WTC11 (cell line): ENCODE results near the gene MAEA. TPM values are rescaled to one million over a fixed set of nuclear protein-coding genes. Genes with fewer than 3 reads are reported as not detected.

ENCODE experiments used
- ATAC-seq: fragments of 200-7000 bp; cut with Tn5 transposase; 2 replicates; pipeline ENCODE4 v1.10.0; 2021; ENCODE audit warnings: mild to moderate bottlenecking, moderate library complexity
- CTCF ChIA-PET: fragments of 300-600 bp; sonication (Branson Sonifier 250); formaldehyde crosslinking; loops from one replicate; lab custom pipeline; 2021; ENCODE audit warnings: antibody characterized with exemption; lab: Charles Lee
- POLR2A ChIA-PET: fragments of 350-600 bp; sonication (Branson Sonifier 250); formaldehyde crosslinking; loops from one replicate; lab custom pipeline; 2021; ENCODE audit warnings: antibody characterized with exemption; lab: Charles Lee
- DNase-seq: peaks from one replicate; pipeline ENCODE4 v3.0.0; 2021; ENCODE audit warnings: low spot score
- H3K27ac Mint-ChIP-seq: 2 replicates; pipeline ENCODE4 v1.8.0; 2021; ENCODE audit warnings: mixed read lengths
- H3K27me3 Mint-ChIP-seq: 2 replicates; pipeline ENCODE4 v1.8.0; 2021; ENCODE audit warnings: low read depth, mild to moderate bottlenecking, moderate library complexity, mixed read lengths
- H3K36me3 Mint-ChIP-seq: 2 replicates; pipeline ENCODE4 v1.8.0; 2021; ENCODE audit warnings: mixed read lengths
- H3K4me1 Mint-ChIP-seq: 2 replicates; pipeline ENCODE4 v1.8.0; 2022; ENCODE audit warnings: mixed read lengths
- H3K4me3 Mint-ChIP-seq: 2 replicates; pipeline ENCODE4 v1.8.0; 2021; ENCODE audit warnings: mild to moderate bottlenecking, moderate library complexity, mixed read lengths
- H3K9me3 Mint-ChIP-seq: 2 replicates; pipeline ENCODE4 v1.8.0; 2021; ENCODE audit warnings: mixed read lengths
- AR ChIP-seq: fragments of 250-450 bp; sonication (Bioruptor Pico); IDR thresholded peaks from 2 replicates; pipeline ENCODE4 v1.9.0; 2021; ENCODE audit warnings: mild to moderate bottlenecking
- ATF2 ChIP-seq: sonication (generic); formaldehyde crosslinking; IDR thresholded peaks from 2 replicates; pipeline ENCODE4 v1.8.1; 2022; ENCODE audit warnings: low read depth, missing genetic modification reagents, borderline replicate concordance
- ATF3 ChIP-seq: sonication (generic); formaldehyde crosslinking; conservative IDR thresholded peaks from 2 replicates; pipeline ENCODE4 v1.8.1; 2022; ENCODE audit warnings: mild to moderate bottlenecking, missing genetic modification reagents
- CREB1 ChIP-seq: sonication (generic); formaldehyde crosslinking; IDR thresholded peaks from 2 replicates; pipeline ENCODE4 v1.8.0; 2023; ENCODE audit warnings: mild to moderate bottlenecking, missing genetic modification reagents
- E2F4 ChIP-seq: sonication (generic); formaldehyde crosslinking; IDR thresholded peaks from 2 replicates; pipeline ENCODE4 v1.8.1; 2022; ENCODE audit warnings: low read depth, mild to moderate bottlenecking, moderate library complexity, missing genetic modification reagents, borderline replicate concordance
- ETV6 ChIP-seq: sonication (generic); formaldehyde crosslinking; IDR thresholded peaks from 2 replicates; pipeline ENCODE4 v1.8.1; 2022; ENCODE audit warnings: mild to moderate bottlenecking, missing genetic modification reagents
- FOXP1 ChIP-seq: sonication (generic); formaldehyde crosslinking; IDR thresholded peaks from 2 replicates; pipeline ENCODE4 v1.8.0; 2022; ENCODE audit warnings: missing genetic modification reagents, mild to moderate bottlenecking, moderate library complexity, borderline replicate concordance
- GABPB1 ChIP-seq: sonication (generic); formaldehyde crosslinking; IDR thresholded peaks from 2 replicates; pipeline ENCODE4 v1.8.1; 2023; ENCODE audit warnings: mild to moderate bottlenecking, missing genetic modification reagents
- GRHL2 ChIP-seq: fragments of 250-450 bp; sonication (Bioruptor Pico); IDR thresholded peaks from 2 replicates; pipeline ENCODE4 v1.8.0; 2022; ENCODE audit warnings: mild to moderate bottlenecking, moderate library complexity; ENCODE audit not compliant: insufficient replicate concordance, severe bottlenecking
- GTF2I ChIP-seq: fragments of 250-450 bp; sonication (Bioruptor Pico); conservative IDR thresholded peaks from 2 replicates; pipeline ENCODE4 v1.4.0; 2021; ENCODE audit warnings: mild to moderate bottlenecking
- HMGA2 ChIP-seq: fragments of 250-450 bp; sonication (Bioruptor Pico); IDR thresholded peaks from 2 replicates; pipeline ENCODE4 v1.4.0; 2021; ENCODE audit warnings: mild to moderate bottlenecking, moderate library complexity
- IRF2 ChIP-seq: sonication (generic); formaldehyde crosslinking; IDR thresholded peaks from 2 replicates; pipeline ENCODE4 v1.8.0; 2022; ENCODE audit warnings: low read depth, missing genetic modification reagents, borderline replicate concordance
- JUN ChIP-seq: sonication (generic); formaldehyde crosslinking; IDR thresholded peaks from 2 replicates; pipeline ENCODE4 v1.8.0; 2023; ENCODE audit warnings: mild to moderate bottlenecking, missing genetic modification reagents
- MXD4 ChIP-seq: fragments of 250-450 bp; sonication (Bioruptor Pico); IDR thresholded peaks from 2 replicates; pipeline ENCODE4 v1.8.0; 2021; ENCODE audit warnings: mild to moderate bottlenecking, moderate library complexity, borderline replicate concordance
- NFATC4 ChIP-seq: fragments of 250-450 bp; sonication (Bioruptor Pico); IDR thresholded peaks from 2 replicates; pipeline ENCODE4 v1.9.0; 2021; ENCODE audit warnings: mild to moderate bottlenecking
- NFYB ChIP-seq: sonication (generic); formaldehyde crosslinking; conservative IDR thresholded peaks from 2 replicates; pipeline ENCODE4 v1.8.0; 2022; ENCODE audit warnings: low read depth, missing genetic modification reagents
- NR2C2 ChIP-seq: sonication (generic); formaldehyde crosslinking; IDR thresholded peaks from 2 replicates; pipeline ENCODE4 v1.8.0; 2022; ENCODE audit warnings: mild to moderate bottlenecking, missing genetic modification reagents
- NR3C1 ChIP-seq: sonication (generic); formaldehyde crosslinking; conservative IDR thresholded peaks from 2 replicates; pipeline ENCODE4 v1.8.1; 2023; ENCODE audit warnings: low read depth, mild to moderate bottlenecking, missing genetic modification reagents
- RELA ChIP-seq: sonication (generic); formaldehyde crosslinking; IDR thresholded peaks from 2 replicates; pipeline ENCODE4 v1.8.1; 2022; ENCODE audit warnings: missing genetic modification reagents, mild to moderate bottlenecking, borderline replicate concordance
- SMAD3 ChIP-seq: sonication (generic); formaldehyde crosslinking; IDR thresholded peaks from 2 replicates; pipeline ENCODE4 v1.8.0; 2022; ENCODE audit warnings: missing genetic modification reagents, mild to moderate bottlenecking, borderline replicate concordance
- SP1 ChIP-seq: sonication (generic); formaldehyde crosslinking; conservative IDR thresholded peaks from 2 replicates; pipeline ENCODE4 v1.8.1; 2022; ENCODE audit warnings: missing genetic modification reagents
- TCF7 ChIP-seq: sonication (generic); formaldehyde crosslinking; IDR thresholded peaks from 2 replicates; pipeline ENCODE4 v1.8.0; 2022; ENCODE audit warnings: mild to moderate bottlenecking, low read depth, missing genetic modification reagents, moderate library complexity
- USF1 ChIP-seq: sonication (generic); formaldehyde crosslinking; IDR thresholded peaks from 2 replicates; pipeline ENCODE4 v1.8.0; 2022; ENCODE audit warnings: mild to moderate bottlenecking, missing genetic modification reagents
- ZNF138 ChIP-seq: sonication (generic); formaldehyde crosslinking; conservative IDR thresholded peaks from 2 replicates; pipeline ENCODE4 v1.8.1; 2022; ENCODE audit warnings: mild to moderate bottlenecking, moderate library complexity, missing genetic modification reagents
- ZNF232 ChIP-seq: sonication (generic); formaldehyde crosslinking; IDR thresholded peaks from 2 replicates; pipeline ENCODE4 v1.8.0; 2022; ENCODE audit warnings: mild to moderate bottlenecking, missing genetic modification reagents
- ZSCAN18 ChIP-seq: fragments of 250-450 bp; sonication (Bioruptor Pico); IDR thresholded peaks from 2 replicates; pipeline ENCODE4 v2.1.2; 2022; ENCODE audit warnings: mild to moderate bottlenecking, moderate library complexity
- total RNA-seq: library from RNA; stranded (reverse); gene quantifications from 3 replicates; pipeline ENCODE4 v1.2.3, GENCODE V29; 2021
- TF ChIP-seq, protein P1 (sequence below): sonication (generic); formaldehyde crosslinking; IDR thresholded peaks from 2 replicates; pipeline ENCODE4 v1.8.1; 2022; ENCODE audit warnings: mild to moderate bottlenecking, moderate library complexity, missing genetic modification reagents
- TF ChIP-seq, protein P2 (sequence below): sonication (generic); formaldehyde crosslinking; IDR thresholded peaks from 2 replicates; pipeline ENCODE4 v1.8.1; 2023; ENCODE audit warnings: mild to moderate bottlenecking, missing genetic modification reagents, borderline replicate concordance

MAEA gene
- total RNA-seq, 1 experiment from 2014 or later, result 86.9 TPM

- CTCF ChIA-PET, result no interaction called here
- peaks cover 40% of the 10 kb centered on the region for H3K9me3 Mint-ChIP-seq
These were observed 6.0 kb upstream of the MAEA start for GRCh38 chr4:1283711-1284110.

DNA sequence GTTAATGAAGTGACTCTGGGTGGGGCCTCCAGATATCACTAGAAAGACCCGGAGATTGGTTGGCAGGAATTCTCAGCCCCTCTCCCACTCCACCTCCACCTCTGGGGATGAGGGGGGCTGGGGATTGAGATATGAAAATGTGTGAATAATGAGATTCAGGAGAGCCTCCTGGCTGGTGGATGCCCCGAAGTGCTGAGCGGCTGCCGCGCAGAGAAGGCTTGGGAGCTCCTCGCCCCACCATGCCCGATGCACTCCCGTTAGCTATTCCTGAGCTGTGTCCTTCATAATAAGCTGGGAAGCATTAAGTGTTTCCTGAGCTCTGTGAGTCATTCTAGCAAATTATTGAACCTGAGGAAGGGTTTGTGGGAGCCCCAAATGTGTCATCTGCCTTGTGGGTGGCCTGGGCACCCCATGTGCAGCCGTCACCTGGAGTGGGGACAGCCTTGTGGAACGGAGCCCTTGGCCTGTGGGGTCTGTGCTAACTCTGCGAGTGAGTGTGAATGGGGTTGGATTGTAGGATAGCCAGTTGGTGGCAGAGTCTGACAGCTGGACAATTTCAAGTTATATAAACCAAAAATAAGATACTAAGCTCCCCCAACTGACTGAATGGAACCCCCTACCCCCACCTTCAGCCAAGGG is 4.4 kb upstream of the MAEA start:
- ChIA-PET CTCF (interaction anchor here (1.2 to 1.8 kb wide), 12 partner anchors 7 to 193 kb away, joined by 3 to 11 read pairs (median 5); partner anchors contain the start of gene UVSSA), POLR2A (interaction anchor here (1.2 kb wide), 1 partner anchor 24 kb away, joined by 3 read pairs; no protein-coding TSS in a partner anchor)
- H3K4me1 Mint-ChIP-seq, result peaks cover 10% of the 10 kb centered on the region
- peaks cover 10% of the 10 kb centered on the region for H3K27me3 Mint-ChIP-seq
- peaks cover 5% of the 10 kb centered on the region for H3K36me3 Mint-ChIP-seq
- H3K27ac Mint-ChIP-seq, result no peak overlapping the region
- no peak overlapping the region for H3K4me3 Mint-ChIP-seq
- DNase-seq, result no peak
- peaks cover 34% of the 10 kb centered on the region for H3K9me3 Mint-ChIP-seq
- ATAC-seq, result no peak
- TF ChIP-seq ETV6 (CRISPR knock-in tag) (no peak), ZSCAN18 (CRISPR knock-in tag) (no peak), NR3C1 (CRISPR knock-in tag) (no peak), AR (no peak), ZNF232 (CRISPR knock-in tag) (no peak), IRF2 (CRISPR knock-in tag) (no peak), ATF2 (no peak), NR2C2 (CRISPR knock-in tag) (no peak), ATF3 (CRISPR knock-in tag) (no peak), USF1 (CRISPR knock-in tag) (no peak)
- TF ChIP-seq, protein P1, sequence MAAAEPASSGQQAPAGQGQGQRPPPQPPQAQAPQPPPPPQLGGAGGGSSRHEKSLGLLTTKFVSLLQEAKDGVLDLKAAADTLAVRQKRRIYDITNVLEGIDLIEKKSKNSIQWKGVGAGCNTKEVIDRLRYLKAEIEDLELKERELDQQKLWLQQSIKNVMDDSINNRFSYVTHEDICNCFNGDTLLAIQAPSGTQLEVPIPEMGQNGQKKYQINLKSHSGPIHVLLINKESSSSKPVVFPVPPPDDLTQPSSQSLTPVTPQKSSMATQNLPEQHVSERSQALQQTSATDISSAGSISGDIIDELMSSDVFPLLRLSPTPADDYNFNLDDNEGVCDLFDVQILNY, result no peak

More at GRCh38 chr4:1283711-1284110, 6.0 kb upstream of the MAEA start:
- POLR2A ChIA-PET, result no interaction called here
- DNase-seq (no peak), ATAC-seq (no peak)
- peaks cover 10% of the 10 kb centered on the region for H3K27me3 Mint-ChIP-seq
- H3K27ac Mint-ChIP-seq, result no peak overlapping the region
- peaks cover 5% of the 10 kb centered on the region for H3K36me3 Mint-ChIP-seq
- no peak overlapping the region for H3K4me3 Mint-ChIP-seq
- peaks cover 7% of the 10 kb centered on the region for H3K4me1 Mint-ChIP-seq
- TF ChIP-seq HMGA2 (CRISPR knock-in tag), result no peak
- no peak for TF ChIP-seq SP1
- TF ChIP-seq SMAD3 (CRISPR knock-in tag), result no peak
- TF ChIP-seq E2F4 (CRISPR knock-in tag), result no peak
- TF ChIP-seq NFATC4, result no peak
- TF ChIP-seq JUN (CRISPR knock-in tag), result no peak
- TF ChIP-seq, protein P2, sequence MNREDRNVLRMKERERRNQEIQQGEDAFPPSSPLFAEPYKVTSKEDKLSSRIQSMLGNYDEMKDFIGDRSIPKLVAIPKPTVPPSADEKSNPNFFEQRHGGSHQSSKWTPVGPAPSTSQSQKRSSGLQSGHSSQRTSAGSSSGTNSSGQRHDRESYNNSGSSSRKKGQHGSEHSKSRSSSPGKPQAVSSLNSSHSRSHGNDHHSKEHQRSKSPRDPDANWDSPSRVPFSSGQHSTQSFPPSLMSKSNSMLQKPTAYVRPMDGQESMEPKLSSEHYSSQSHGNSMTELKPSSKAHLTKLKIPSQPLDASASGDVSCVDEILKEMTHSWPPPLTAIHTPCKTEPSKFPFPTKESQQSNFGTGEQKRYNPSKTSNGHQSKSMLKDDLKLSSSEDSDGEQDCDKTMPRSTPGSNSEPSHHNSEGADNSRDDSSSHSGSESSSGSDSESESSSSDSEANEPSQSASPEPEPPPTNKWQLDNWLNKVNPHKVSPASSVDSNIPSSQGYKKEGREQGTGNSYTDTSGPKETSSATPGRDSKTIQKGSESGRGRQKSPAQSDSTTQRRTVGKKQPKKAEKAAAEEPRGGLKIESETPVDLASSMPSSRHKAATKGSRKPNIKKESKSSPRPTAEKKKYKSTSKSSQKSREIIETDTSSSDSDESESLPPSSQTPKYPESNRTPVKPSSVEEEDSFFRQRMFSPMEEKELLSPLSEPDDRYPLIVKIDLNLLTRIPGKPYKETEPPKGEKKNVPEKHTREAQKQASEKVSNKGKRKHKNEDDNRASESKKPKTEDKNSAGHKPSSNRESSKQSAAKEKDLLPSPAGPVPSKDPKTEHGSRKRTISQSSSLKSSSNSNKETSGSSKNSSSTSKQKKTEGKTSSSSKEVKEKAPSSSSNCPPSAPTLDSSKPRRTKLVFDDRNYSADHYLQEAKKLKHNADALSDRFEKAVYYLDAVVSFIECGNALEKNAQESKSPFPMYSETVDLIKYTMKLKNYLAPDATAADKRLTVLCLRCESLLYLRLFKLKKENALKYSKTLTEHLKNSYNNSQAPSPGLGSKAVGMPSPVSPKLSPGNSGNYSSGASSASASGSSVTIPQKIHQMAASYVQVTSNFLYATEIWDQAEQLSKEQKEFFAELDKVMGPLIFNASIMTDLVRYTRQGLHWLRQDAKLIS (CRISPR knock-in tag), result no peak
- TF ChIP-seq CREB1, result no peak
- no peak for TF ChIP-seq MXD4 (CRISPR knock-in tag)
- TF ChIP-seq FOXP1 (CRISPR knock-in tag), result no peak
- no peak for TF ChIP-seq GTF2I
- no peak for TF ChIP-seq GABPB1 (CRISPR knock-in tag)
- no peak for TF ChIP-seq RELA
- TF ChIP-seq GRHL2 (CRISPR knock-in tag), result no peak
- no peak for TF ChIP-seq TCF7 (CRISPR knock-in tag)
- no peak for TF ChIP-seq ZNF138 (CRISPR knock-in tag)
- no peak for TF ChIP-seq NFYB (CRISPR knock-in tag)
